ENCODE results near the gene EEF2K.

EEF2K gene

GRCh38 chr16:22205577-22206012 is 483 bp upstream of the EEF2K start:
- no peak for TF ChIP-seq CTCF (IDR thresholded peaks at IDR 0.05; ENCODE audit: low read depth, low read length)

GRCh38 chr16:22206842-22207714 is 1.0 kb downstream of the EEF2K start:
- no peak for DNase-seq (ENCODE audit: extremely low read depth, low read depth)
- no peak for TF ChIP-seq CTCF (IDR thresholded peaks at IDR 0.05; ENCODE audit: low read depth, low read length)

More at GRCh38 chr16:22205577-22206012, 483 bp upstream of the EEF2K start:
- no peak for DNase-seq (ENCODE audit: extremely low read depth, low read depth)

GRCh38 chr16:22207715-22208360 is 1.8 kb downstream of the EEF2K start:
- no peak for DNase-seq (ENCODE audit: extremely low read depth, low read depth)
- no peak for TF ChIP-seq CTCF (IDR thresholded peaks at IDR 0.05; ENCODE audit: low read depth, low read length)

GRCh38 chr16:22210285-22210684 is 4.2 kb downstream of the EEF2K start:
- no peak for TF ChIP-seq CTCF (IDR thresholded peaks at IDR 0.05; ENCODE audit: low read depth, low read length)
- DNase-seq (ENCODE audit: extremely low read depth, low read depth) = no peak

GRCh38 chr16:22210854-22211253 is 4.8 kb downstream of the EEF2K start:
- DNase-seq (ENCODE audit: extremely low read depth, low read depth) = no peak
- TF ChIP-seq CTCF (IDR thresholded peaks at IDR 0.05; ENCODE audit: low read depth, low read length) = no peak

GRCh38 chr16:22213236-22213635 is 7.2 kb downstream of the EEF2K start:
- DNase-seq (ENCODE audit: extremely low read depth, low read depth) = no peak
- no peak for TF ChIP-seq CTCF (IDR thresholded peaks at IDR 0.05; ENCODE audit: low read depth, low read length)

GRCh38 chr16:22213801-22214200 is 7.7 kb downstream of the EEF2K start:
- no peak for TF ChIP-seq CTCF (IDR thresholded peaks at IDR 0.05; ENCODE audit: low read depth, low read length)
- no peak for DNase-seq (ENCODE audit: extremely low read depth, low read depth)
